Loucy (cell line): ENCODE results near the gene NEK9.

Source experiments
- CTCF ChIP-seq: fragments of 200-600 bp; sonication (generic); conservative IDR thresholded peaks from 2 replicates; pipeline ENCODE4 v1.5.1; 2014; ENCODE audit warnings: mild to moderate bottlenecking, antibody characterized with exemption, low read length
- EZH2phosphoT487 ChIP-seq: fragments of 200-600 bp; IDR thresholded peaks from 2 replicates; pipeline ENCODE4 v1.6.1; 2018; ENCODE audit warnings: antibody characterized with exemption, mild to moderate bottlenecking, moderate library complexity, borderline replicate concordance

DNA sequence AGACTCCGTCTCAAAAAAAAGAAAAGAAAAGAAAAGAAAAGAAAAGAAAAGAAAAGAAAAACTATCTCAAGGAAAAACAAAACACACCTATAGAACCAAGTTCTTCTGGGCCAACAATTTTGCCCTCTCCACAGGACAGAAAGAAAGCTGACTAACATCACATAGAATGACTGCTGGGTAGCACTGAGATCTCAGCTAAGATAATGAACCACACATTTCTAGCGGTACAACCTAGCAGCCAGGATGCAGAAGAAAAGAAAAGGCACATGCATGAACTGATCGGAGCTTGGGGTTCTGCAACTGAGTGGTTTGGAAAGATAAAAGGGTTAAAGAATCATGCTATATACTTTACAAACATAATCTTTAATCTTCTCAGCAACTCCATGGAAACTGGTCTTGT lies 30.1 kb upstream of the NEK9 start:
- TF ChIP-seq CTCF (no peak), EZH2phosphoT487 (no peak)
